Fibroblast of villous mesenchyme (primary cell): Measurements from ENCODE around the gene MAGI2. TPM values are rescaled to one million over a fixed set of nuclear protein-coding genes. Genes with fewer than 3 reads are reported as not detected.

Source experiments
- DNase-seq: peaks from one replicate; pipeline ENCODE4 v3.0.0-alpha.2; 2010; ENCODE audit warnings: low read depth
- H3K4me3 ChIP-seq: 2 replicates; pipeline ENCODE4 v1.5.1; 2011; ENCODE audit warnings: low read depth, mild to moderate bottlenecking, low read length
- CTCF ChIP-seq: IDR thresholded peaks from 2 replicates; pipeline ENCODE4 v1.5.1; 2012; ENCODE audit warnings: low read depth, mild to moderate bottlenecking, low read length; ENCODE audit not compliant: insufficient read depth
- total RNA-seq: library from RNA; depleted of rRNA; stranded (reverse); fragments of >200 nt; gene quantifications from 2 replicates; pipeline ENCODE4 v1.2.3, GENCODE V29; 2012

Gene MAGI2
- total RNA-seq, 1 donor = 24.6 TPM

DNA sequence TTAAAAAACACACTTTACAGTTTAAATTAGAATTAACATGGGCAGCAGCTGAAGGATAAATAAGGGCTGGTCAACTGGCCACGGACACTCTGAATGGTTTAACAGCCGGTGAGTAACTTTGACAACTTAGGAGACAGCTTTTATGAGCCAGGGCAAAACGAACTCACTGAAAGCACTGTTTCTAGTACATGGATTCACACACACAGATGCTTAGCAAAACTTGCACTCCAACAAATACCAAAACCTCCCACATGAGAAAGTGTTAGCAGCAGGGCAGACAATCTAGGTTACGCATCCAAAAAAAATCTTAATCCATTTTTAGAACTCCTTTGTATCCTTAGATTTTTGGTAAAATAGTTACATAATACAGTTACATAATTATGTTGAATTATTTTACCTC is 1168.5 kb downstream of the MAGI2 start:
- DNase-seq = no peak
- no peak for TF ChIP-seq CTCF
- no peak overlapping the region for H3K4me3 ChIP-seq

DNA sequence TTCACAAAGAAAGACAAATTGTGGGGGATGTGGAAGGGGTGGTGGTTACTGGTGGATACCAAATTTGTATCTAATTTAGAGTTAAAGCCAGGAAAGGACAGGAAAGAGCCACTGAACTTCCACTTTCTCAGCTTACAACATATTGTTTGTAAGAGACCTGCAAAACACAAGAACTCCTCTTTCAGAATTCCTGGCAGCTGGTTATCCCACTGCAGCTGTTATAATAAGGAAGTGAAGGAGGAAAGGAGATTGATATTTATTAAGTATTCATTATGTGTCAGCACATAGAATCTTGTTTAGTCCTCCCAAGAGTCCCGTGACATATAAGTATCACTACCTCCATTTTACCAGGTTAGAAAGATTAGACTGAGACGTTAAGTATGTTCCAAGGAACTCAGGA is 1173.2 kb downstream of the MAGI2 start:
- DNase-seq = no peak
- no peak for TF ChIP-seq CTCF
- H3K4me3 ChIP-seq = no peak overlapping the region

DNA sequence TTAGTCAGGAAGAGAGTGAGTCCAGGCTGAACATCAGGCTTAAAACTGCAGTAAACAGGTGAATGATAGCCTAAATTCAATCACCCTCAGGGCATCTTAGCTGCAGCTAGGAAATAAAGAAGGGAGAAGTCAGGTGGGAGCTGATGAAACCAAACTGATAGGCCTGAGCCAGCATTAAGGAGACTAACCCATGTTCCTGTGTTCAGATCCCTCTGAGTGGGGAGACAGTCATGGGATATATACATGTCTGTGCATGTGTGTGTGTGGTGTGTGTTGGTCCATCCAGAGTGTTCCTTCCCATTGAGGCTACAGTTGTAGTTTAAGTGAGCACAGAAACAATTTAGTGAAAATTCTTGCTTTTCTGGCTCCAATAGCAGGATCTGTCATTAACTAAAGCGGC is 1174.0 kb downstream of the MAGI2 start:
- no peak for DNase-seq
- no peak for TF ChIP-seq CTCF
- no peak overlapping the region for H3K4me3 ChIP-seq

GRCh38 chr7:78279032-78279431 is 1174.4 kb downstream of the MAGI2 start:
- peak; percentile 32 for DNase-seq
- H3K4me3 ChIP-seq = no peak overlapping the region
- TF ChIP-seq CTCF = no peak

DNA sequence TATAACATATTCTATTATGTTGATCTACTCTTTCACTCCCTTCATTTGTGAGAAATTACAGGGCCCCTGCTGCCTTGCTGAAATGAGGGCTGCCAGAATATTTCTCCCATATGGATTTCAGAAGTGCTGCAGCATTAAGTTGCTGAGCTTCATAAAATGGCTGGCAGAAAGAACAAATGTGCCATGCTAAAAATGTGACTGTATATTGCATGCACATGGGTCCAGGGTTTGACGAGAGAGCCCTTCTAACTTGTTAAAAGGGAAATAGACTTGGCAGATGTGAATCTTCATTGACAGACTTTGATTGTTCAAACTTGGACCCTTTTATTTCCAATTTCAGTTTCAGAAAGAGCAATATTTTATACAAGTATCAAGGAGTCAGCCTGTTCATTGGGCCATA is 1186.3 kb downstream of the MAGI2 start:
- no peak overlapping the region for H3K4me3 ChIP-seq
- DNase-seq = no peak
- TF ChIP-seq CTCF = no peak

GRCh38 chr7:78265486-78265885 is 1188.0 kb downstream of the MAGI2 start:
- DNase-seq = no peak
- TF ChIP-seq CTCF = no peak
- no peak overlapping the region for H3K4me3 ChIP-seq

DNA sequence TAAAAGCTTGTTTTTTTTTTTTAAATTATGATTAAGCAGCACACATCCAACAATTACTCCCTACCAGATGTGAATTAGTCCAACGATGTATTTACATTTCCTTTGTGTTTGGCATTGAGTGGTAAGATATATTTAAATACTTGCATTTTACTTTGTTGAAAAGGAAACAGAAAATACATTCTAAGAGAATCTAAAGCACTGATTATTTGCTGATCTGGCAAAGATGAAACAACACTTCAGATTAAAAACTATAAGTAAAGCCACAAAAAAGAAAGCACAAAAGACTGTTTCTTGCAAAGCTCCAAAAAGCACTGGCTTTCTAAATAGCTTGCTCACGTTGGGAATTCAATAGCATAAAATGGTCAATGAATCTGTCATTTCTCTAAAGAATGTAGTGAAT is 1188.4 kb downstream of the MAGI2 start:
- H3K4me3 ChIP-seq = no peak overlapping the region
- TF ChIP-seq CTCF = no peak
- DNase-seq = no peak
